ENCODE results near the gene MORN2.

The MORN2 gene

GRCh38 chr2:38909872-38910271 lies 34.1 kb downstream of the MORN2 start:
- no peak for TF ChIP-seq FOXP2 (optimal IDR thresholded peaks at IDR 0.05; ENCODE audit: borderline replicate concordance, extremely low read depth, extremely low read length, insufficient read depth)
- TF ChIP-seq TAF1 (IDR thresholded peaks at IDR 0.05; ENCODE audit: borderline replicate concordance, insufficient read depth, low read length) = no peak
- TF ChIP-seq SIN3A (IDR thresholded peaks at IDR 0.05; ENCODE audit: borderline replicate concordance, insufficient read depth, low read length) = no peak
- TF ChIP-seq REST (IDR thresholded peaks at IDR 0.05; ENCODE audit: insufficient read depth in 1 of 2, low read depth in 2 of 2, low read length in 2 of 2) = no peak
- no peak for TF ChIP-seq POLR2AphosphoS5 (IDR thresholded peaks at IDR 0.05; ENCODE audit: low read depth, low read length)

GRCh38 chr2:38911191-38911590 lies 35.4 kb downstream of the MORN2 start:
- TF ChIP-seq TAF1 (IDR thresholded peaks at IDR 0.05; ENCODE audit: borderline replicate concordance, insufficient read depth, low read length) (no peak), SIN3A (IDR thresholded peaks at IDR 0.05; ENCODE audit: borderline replicate concordance, insufficient read depth, low read length) (no peak), POLR2AphosphoS5 (IDR thresholded peaks at IDR 0.05; ENCODE audit: low read depth, low read length) (no peak), REST (IDR thresholded peaks at IDR 0.05; ENCODE audit: insufficient read depth in 1 of 2, low read depth in 2 of 2, low read length in 2 of 2) (no peak), FOXP2 (optimal IDR thresholded peaks at IDR 0.05; ENCODE audit: borderline replicate concordance, extremely low read depth, extremely low read length, insufficient read depth) (no peak)

- no peak for TF ChIP-seq TAF1 (IDR thresholded peaks at IDR 0.05; ENCODE audit: borderline replicate concordance, insufficient read depth, low read length)
- no peak for TF ChIP-seq FOXP2 (optimal IDR thresholded peaks at IDR 0.05; ENCODE audit: borderline replicate concordance, extremely low read depth, extremely low read length, insufficient read depth)
- TF ChIP-seq SIN3A (IDR thresholded peaks at IDR 0.05; ENCODE audit: borderline replicate concordance, insufficient read depth, low read length) = no peak
- TF ChIP-seq REST (IDR thresholded peaks at IDR 0.05; ENCODE audit: insufficient read depth in 1 of 2, low read depth in 2 of 2, low read length in 2 of 2) = no peak
- no peak for TF ChIP-seq POLR2AphosphoS5 (IDR thresholded peaks at IDR 0.05; ENCODE audit: low read depth, low read length)
Measured at GRCh38 chr2:38912619-38913018, 36.8 kb downstream of the MORN2 start.

GRCh38 chr2:38922389-38922788 lies 46.6 kb downstream of the MORN2 start:
- TF ChIP-seq POLR2AphosphoS5 (IDR thresholded peaks at IDR 0.05; ENCODE audit: low read depth, low read length) (no peak), FOXP2 (optimal IDR thresholded peaks at IDR 0.05; ENCODE audit: borderline replicate concordance, extremely low read depth, extremely low read length, insufficient read depth) (no peak), REST (IDR thresholded peaks at IDR 0.05; ENCODE audit: insufficient read depth in 1 of 2, low read depth in 2 of 2, low read length in 2 of 2) (no peak), TAF1 (IDR thresholded peaks at IDR 0.05; ENCODE audit: borderline replicate concordance, insufficient read depth, low read length) (no peak), SIN3A (IDR thresholded peaks at IDR 0.05; ENCODE audit: borderline replicate concordance, insufficient read depth, low read length) (no peak)

- TF ChIP-seq TAF1 (IDR thresholded peaks at IDR 0.05; ENCODE audit: borderline replicate concordance, insufficient read depth, low read length) (no peak), REST (IDR thresholded peaks at IDR 0.05; ENCODE audit: insufficient read depth in 1 of 2, low read depth in 2 of 2, low read length in 2 of 2) (no peak), FOXP2 (optimal IDR thresholded peaks at IDR 0.05; ENCODE audit: borderline replicate concordance, extremely low read depth, extremely low read length, insufficient read depth) (no peak), POLR2AphosphoS5 (IDR thresholded peaks at IDR 0.05; ENCODE audit: low read depth, low read length) (no peak), SIN3A (IDR thresholded peaks at IDR 0.05; ENCODE audit: borderline replicate concordance, insufficient read depth, low read length) (no peak)
Measured at GRCh38 chr2:38922902-38923301, 47.1 kb downstream of the MORN2 start.
